ENCODE results near the gene GABBR2.

The GABBR2 gene

DNA sequence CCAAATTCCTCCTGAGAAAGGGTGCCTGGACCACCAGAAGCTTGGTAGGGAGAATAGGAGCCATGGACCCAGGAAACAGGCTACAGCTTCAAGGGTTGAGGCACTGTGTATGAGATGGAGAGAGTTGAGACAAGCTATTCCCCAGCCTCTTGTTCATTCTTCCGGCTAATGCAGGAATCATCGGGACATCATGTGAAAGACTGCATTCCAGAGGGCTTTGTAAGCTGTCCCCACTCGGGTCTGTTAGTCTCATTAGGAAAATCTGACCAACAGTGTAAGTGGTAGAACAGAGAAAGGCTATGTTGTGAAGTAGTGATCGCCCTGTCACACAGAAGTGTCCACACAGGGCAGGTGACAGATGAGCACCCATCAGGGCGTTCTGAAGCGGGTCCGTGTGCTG lies 81.4 kb downstream of the GABBR2 start:
- no peak for TF ChIP-seq CEBPB (IDR thresholded peaks at IDR 0.05)

DNA sequence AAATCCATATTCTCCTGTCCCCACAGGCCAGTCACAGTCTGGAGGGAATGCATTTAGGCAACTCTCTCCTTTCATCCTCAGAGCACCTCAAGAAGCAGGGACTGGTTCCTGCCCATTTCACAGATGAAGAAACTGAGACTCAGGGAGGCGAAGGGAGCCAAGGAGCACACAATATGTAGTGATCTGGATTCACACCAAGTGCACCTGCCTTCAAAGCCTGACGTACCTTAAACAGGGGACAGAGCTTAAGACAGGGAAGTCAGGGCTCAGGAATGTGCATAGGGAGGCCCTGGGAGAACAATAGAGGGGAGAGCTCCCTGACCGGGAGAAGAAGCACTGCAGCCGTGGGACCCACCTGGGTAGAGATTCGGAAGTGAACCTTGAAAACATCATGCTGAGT lies 83.0 kb downstream of the GABBR2 start:
- TF ChIP-seq YY1 (IDR thresholded peaks at IDR 0.05; ENCODE audit: low read depth) (no peak), NFIC (IDR thresholded peaks at IDR 0.05) (no peak), EP300 (IDR thresholded peaks at IDR 0.05; ENCODE audit: borderline replicate concordance) (no peak), TAF1 (IDR thresholded peaks at IDR 0.05; ENCODE audit: low read depth) (no peak), TEAD4 (IDR thresholded peaks at IDR 0.05) (no peak), FOXM1 (IDR thresholded peaks at IDR 0.05; ENCODE audit: borderline replicate concordance, low read depth) (no peak), EGR1 (IDR thresholded peaks at IDR 0.05) (no peak)
- TF ChIP-seq, protein P1, sequence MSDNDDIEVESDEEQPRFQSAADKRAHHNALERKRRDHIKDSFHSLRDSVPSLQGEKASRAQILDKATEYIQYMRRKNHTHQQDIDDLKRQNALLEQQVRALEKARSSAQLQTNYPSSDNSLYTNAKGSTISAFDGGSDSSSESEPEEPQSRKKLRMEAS (IDR thresholded peaks at IDR 0.05), result no peak
- TF ChIP-seq, protein P2, sequence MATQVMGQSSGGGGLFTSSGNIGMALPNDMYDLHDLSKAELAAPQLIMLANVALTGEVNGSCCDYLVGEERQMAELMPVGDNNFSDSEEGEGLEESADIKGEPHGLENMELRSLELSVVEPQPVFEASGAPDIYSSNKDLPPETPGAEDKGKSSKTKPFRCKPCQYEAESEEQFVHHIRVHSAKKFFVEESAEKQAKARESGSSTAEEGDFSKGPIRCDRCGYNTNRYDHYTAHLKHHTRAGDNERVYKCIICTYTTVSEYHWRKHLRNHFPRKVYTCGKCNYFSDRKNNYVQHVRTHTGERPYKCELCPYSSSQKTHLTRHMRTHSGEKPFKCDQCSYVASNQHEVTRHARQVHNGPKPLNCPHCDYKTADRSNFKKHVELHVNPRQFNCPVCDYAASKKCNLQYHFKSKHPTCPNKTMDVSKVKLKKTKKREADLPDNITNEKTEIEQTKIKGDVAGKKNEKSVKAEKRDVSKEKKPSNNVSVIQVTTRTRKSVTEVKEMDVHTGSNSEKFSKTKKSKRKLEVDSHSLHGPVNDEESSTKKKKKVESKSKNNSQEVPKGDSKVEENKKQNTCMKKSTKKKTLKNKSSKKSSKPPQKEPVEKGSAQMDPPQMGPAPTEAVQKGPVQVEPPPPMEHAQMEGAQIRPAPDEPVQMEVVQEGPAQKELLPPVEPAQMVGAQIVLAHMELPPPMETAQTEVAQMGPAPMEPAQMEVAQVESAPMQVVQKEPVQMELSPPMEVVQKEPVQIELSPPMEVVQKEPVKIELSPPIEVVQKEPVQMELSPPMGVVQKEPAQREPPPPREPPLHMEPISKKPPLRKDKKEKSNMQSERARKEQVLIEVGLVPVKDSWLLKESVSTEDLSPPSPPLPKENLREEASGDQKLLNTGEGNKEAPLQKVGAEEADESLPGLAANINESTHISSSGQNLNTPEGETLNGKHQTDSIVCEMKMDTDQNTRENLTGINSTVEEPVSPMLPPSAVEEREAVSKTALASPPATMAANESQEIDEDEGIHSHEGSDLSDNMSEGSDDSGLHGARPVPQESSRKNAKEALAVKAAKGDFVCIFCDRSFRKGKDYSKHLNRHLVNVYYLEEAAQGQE (IDR thresholded peaks at IDR 0.05; ENCODE audit: low read depth), result no peak

DNA sequence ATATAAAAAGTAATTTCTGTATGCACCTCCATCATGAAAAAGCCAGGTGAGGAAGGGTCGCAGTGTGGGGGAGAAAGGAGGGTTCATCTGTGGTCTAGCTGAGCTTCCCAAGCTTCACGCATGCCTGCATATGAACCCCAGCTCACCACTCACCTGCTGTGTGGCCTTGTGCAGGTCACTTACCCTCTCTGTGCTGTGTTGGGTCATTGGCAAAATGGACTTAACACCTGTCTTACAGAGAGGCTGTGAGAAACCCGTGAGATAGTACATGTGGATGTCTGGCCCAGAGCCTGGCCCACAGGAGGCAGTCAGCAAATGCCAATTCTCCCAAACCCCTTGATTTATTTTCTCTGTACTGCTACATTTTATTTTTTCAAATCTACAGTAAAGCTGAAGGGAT lies 88.9 kb downstream of the GABBR2 start:
- TF ChIP-seq TCF12 (IDR thresholded peaks at IDR 0.05; ENCODE audit: low read depth), result no peak
- no peak for TF ChIP-seq CEBPB (IDR thresholded peaks at IDR 0.05)
- no peak for TF ChIP-seq RAD21 (IDR thresholded peaks at IDR 0.05; ENCODE audit: low read depth)
- no peak for TF ChIP-seq TEAD4 (IDR thresholded peaks at IDR 0.05)
- TF ChIP-seq EGR1 (IDR thresholded peaks at IDR 0.05), result no peak
- TF ChIP-seq ZBTB7A (IDR thresholded peaks at IDR 0.05; ENCODE audit: low read depth), result no peak
- no peak for TF ChIP-seq NFIC (IDR thresholded peaks at IDR 0.05)
- TF ChIP-seq YY1 (IDR thresholded peaks at IDR 0.05; ENCODE audit: low read depth), result no peak
- TF ChIP-seq, protein P3, sequence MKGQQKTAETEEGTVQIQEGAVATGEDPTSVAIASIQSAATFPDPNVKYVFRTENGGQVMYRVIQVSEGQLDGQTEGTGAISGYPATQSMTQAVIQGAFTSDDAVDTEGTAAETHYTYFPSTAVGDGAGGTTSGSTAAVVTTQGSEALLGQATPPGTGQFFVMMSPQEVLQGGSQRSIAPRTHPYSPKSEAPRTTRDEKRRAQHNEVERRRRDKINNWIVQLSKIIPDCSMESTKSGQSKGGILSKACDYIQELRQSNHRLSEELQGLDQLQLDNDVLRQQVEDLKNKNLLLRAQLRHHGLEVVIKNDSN (IDR thresholded peaks at IDR 0.05), result no peak
- TF ChIP-seq, protein P2 (IDR thresholded peaks at IDR 0.05; ENCODE audit: low read depth), result no peak
- TF ChIP-seq TAF1 (IDR thresholded peaks at IDR 0.05; ENCODE audit: low read depth), result no peak
- TF ChIP-seq FOXM1 (IDR thresholded peaks at IDR 0.05; ENCODE audit: borderline replicate concordance, low read depth), result no peak
- TF ChIP-seq CREB1 (IDR thresholded peaks at IDR 0.05; ENCODE audit: low read depth), result no peak
- TF ChIP-seq EP300 (IDR thresholded peaks at IDR 0.05; ENCODE audit: borderline replicate concordance), result no peak
- TF ChIP-seq, protein P1 (IDR thresholded peaks at IDR 0.05), result no peak

DNA sequence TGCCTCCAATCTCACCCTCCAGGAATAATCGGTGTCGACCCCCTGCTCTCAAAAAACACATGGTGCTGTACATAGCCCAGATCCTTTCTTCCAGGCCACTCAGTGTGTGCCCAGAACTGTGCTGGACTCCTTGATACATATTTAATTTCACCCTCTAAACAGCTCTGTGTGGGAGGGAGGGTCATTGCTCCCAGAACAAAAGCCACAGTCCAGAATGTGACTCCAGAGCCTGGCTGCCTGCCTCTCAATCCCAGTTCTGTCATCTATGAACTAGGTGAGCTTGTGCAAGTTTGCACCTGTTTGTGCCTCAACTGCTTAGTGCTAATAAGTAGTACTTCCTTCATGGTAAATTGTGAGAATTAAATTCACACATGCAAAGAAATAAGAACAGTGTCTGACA lies 93.1 kb downstream of the GABBR2 start:
- no peak for TF ChIP-seq ZBTB7A (IDR thresholded peaks at IDR 0.05; ENCODE audit: low read depth)
- TF ChIP-seq, protein P2 (IDR thresholded peaks at IDR 0.05; ENCODE audit: low read depth), result no peak
- no peak for TF ChIP-seq YY1 (IDR thresholded peaks at IDR 0.05; ENCODE audit: low read depth)
- TF ChIP-seq, protein P3 (IDR thresholded peaks at IDR 0.05), result no peak
- TF ChIP-seq TAF1 (IDR thresholded peaks at IDR 0.05; ENCODE audit: low read depth), result no peak
- no peak for TF ChIP-seq EGR1 (IDR thresholded peaks at IDR 0.05)
- TF ChIP-seq EP300 (IDR thresholded peaks at IDR 0.05; ENCODE audit: borderline replicate concordance), result no peak
- no peak for TF ChIP-seq CREB1 (IDR thresholded peaks at IDR 0.05; ENCODE audit: low read depth)
- TF ChIP-seq TEAD4 (IDR thresholded peaks at IDR 0.05), result no peak
- no peak for TF ChIP-seq FOXM1 (IDR thresholded peaks at IDR 0.05; ENCODE audit: borderline replicate concordance, low read depth)
- no peak for TF ChIP-seq RAD21 (IDR thresholded peaks at IDR 0.05; ENCODE audit: low read depth)
- TF ChIP-seq NFIC (IDR thresholded peaks at IDR 0.05), result no peak
- TF ChIP-seq TCF12 (IDR thresholded peaks at IDR 0.05; ENCODE audit: low read depth), result no peak
- TF ChIP-seq CEBPB (IDR thresholded peaks at IDR 0.05), result no peak
- TF ChIP-seq, protein P1 (IDR thresholded peaks at IDR 0.05), result no peak
